Raji (cell line): ENCODE data around the gene KIAA1671.

Experiments
- POLR2A ChIP-seq: IDR thresholded peaks from 2 replicates; pipeline ENCODE4 v1.6.1; 2011; ENCODE audit warnings: low read depth, low read length, control low read depth; ENCODE audit not compliant: insufficient read depth

Gene KIAA1671

DNA sequence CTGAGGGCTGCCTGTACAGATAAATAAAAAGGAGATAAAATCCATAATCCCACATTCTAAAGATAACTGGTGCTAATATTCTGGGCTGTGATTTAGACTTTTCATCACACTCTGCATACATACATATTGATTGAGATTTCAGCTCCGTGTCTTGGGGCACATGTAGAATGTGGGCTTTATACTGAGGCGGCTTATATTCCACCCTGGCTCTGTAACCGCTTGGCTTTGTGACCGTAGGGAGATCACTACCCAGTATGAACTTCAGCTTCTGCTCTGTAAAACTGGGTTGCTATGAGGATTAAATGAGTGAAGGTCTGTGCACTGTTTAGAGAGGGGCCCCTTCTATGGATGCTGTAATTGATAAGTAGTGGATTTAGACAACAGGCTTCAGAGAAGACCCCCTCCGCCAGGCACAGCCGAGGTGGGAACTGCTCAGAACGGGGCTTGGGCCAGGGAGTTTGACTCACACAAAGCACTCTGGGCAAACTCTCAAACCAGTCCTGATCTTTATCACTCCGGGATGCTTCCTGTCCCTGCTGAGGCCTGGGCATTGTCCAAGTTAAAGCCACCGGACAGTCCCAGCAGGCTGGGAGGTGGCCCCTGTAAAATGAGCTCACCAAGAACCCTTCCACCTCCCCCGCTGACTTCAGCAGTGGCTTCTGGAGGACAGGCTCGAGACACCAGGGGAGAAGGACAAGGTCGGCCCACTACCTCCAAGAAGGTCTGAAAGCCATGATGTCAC lies 17.2 kb downstream of the KIAA1671 start:
- no peak for TF ChIP-seq POLR2A

DNA sequence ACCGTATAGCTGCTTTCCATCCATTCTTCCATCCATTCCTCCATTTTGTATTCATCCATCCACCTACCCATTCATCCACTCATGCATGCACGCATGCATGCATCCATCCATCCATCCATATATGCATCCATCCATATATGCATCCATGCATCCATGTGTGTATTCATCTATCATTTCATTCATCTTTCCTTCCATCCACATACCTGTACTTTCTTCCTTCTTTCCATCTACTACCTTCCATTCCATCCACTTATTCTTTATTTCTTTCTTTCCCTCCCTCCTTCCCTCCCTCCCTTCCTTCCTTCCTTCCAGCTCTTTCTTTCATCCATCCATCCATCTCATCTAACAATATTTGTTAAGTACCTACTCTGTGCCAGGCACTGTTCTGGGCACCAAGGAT lies 19.9 kb downstream of the KIAA1671 start:
- no peak for TF ChIP-seq POLR2A

DNA sequence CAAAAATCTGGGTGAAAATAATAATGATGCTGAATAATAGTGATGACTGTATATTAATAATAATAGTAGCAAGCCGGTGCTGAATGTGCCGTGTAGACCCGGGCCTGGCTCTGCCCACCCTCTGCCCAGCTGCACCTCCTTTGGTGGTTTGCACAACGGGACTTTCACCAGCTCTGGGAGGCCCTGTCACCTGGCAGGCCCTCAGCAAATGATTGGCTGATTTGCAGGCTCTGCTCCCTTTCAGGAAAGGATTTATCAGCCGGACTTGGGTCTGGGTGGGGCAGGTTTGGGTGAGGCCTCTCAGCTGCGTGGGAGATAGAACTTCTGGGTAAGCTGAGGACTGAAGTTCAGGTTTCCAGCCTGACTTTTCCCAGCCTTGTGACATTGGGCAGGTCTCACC lies 21.4 kb downstream of the KIAA1671 start:
- TF ChIP-seq POLR2A = no peak

DNA sequence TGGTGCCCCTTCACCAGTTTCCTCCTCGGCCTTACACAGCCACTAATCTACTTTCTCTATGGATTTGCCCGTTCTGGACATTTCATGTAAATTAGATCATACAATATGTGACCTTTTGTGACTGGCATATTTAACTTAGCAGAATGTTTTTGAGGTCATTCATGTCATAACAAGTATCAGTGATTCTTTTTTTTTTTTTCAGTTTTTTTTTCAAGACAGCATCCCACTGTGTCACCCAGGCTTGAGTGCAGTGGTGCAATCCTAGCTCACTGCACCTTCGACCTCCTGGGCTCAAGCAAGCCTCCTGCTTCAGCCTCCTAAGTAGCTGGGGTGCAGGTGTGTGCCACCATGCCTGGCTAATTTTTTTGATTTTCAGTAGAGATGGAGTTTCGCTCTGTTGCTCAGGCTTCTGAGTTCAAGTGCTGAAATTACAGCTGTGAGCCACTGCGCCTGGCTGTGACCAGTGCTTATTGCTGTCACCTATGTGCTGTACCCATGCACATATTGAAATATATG lies 22.7 kb downstream of the KIAA1671 start:
- no peak for TF ChIP-seq POLR2A

- TF ChIP-seq POLR2A = no peak
These were observed 23.4 kb downstream of the KIAA1671 start for GRCh38 chr22:24975813-24976341.

DNA sequence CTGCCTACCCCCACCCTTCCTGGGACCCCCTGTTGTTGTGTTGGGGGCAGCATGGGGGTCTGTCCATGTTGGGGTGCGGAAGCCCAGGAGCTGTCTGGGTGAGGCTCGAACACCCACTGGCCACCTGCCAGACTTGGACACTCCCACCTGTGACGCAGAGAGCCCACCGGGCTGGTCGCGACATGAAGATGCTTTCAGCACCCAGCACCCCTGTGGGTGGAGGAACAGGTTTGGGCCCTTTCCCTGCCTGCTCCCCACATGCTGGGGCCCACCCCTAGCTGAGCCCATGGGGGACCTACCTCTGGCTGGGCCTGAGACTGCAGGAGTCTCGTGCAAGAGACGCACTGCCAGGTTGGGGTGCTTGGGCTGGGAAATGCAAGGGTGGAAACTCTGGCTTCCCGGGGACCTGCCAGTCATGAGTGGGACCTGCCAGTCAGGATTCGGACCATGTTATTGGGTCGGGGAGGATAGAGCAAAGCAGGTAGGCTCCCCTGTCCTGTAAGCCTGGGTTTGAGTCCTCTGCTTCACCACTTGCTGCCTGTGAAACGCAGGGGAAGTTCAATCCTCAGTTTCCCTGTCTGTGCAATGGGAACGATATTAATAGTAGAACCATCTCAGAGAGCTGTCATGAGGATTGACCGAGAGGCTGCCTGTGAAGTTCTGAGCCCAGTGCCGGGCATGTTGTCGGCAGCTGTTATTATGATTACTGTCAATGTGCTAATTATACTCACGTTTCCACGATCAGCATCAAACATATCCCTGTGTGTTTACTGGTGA lies 24.1 kb downstream of the KIAA1671 start:
- no peak for TF ChIP-seq POLR2A

- TF ChIP-seq POLR2A = no peak
These were observed 25.1 kb downstream of the KIAA1671 start for GRCh38 chr22:24977370-24978221.

GRCh38 chr22:24978308-24978707 lies 25.8 kb downstream of the KIAA1671 start:
- no peak for TF ChIP-seq POLR2A

DNA sequence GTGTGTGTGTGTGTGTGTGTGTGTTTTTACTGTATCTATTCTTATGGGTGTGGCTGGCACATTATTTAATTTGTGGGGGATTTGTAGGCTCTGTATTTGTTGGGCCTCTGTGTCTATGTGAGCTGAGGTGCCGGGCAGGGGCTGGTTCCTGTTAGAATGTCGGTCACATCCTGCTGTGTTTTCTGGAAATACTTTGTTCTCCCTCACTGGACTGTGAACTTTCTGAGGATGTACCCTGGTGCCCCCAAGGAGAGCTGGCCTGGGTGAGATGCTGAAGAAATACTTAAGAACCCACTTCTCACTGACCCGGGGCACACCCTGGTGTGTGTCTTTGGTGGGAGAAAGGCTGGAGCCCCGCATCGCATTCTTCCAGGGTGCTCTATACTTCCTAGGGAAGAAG lies 28.6 kb downstream of the KIAA1671 start:
- no peak for TF ChIP-seq POLR2A

GRCh38 chr22:24981656-24982055 lies 29.1 kb downstream of the KIAA1671 start:
- no peak for TF ChIP-seq POLR2A

- no peak for TF ChIP-seq POLR2A
These were observed 30.0 kb downstream of the KIAA1671 start for GRCh38 chr22:24982301-24983056.

DNA sequence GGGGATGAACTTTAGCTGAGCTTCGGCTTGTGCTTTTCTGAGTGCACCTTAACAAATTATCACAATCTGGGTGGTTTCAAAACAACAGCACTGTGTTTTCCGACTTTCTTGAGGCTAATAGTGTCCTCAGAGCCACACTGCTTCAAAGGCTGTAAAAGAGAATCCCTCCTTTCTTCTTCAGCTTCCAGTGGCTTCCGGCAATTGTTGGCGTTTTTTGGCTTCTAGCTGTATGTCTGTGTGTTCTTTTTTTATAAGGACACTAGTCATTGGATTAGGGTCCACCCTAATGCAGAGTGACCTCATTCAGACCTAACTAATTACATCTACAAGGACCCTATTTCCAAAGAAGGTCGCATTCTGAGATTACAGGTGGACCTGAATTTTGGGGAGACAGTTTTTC lies 30.6 kb downstream of the KIAA1671 start:
- no peak for TF ChIP-seq POLR2A

GRCh38 chr22:24984122-24984521 lies 31.6 kb downstream of the KIAA1671 start:
- no peak for TF ChIP-seq POLR2A

- TF ChIP-seq POLR2A = no peak
These were observed 33.3 kb downstream of the KIAA1671 start for GRCh38 chr22:24985826-24986214.
